Nephron (organoid): ENCODE measurements around the gene CCDC91.

Experiments
- H3K27ac Mint-ChIP-seq, 3 experiments: 2 replicates each; pipeline ENCODE4 v1.8.0; 2020; ENCODE audit warnings: mixed read lengths in 3 of 3, mild to moderate bottlenecking in 2 of 3, moderate library complexity in 1 of 3
- H3K27me3 Mint-ChIP-seq: 2 replicates; pipeline ENCODE4 v1.8.0; 2021; ENCODE audit warnings: low read depth, mild to moderate bottlenecking, moderate library complexity, mixed read lengths
- H3K36me3 Mint-ChIP-seq: 2 replicates; pipeline ENCODE4 v1.8.0; 2020; ENCODE audit warnings: low read depth, mixed read lengths
- H3K4me1 Mint-ChIP-seq: 2 replicates; pipeline ENCODE4 v1.8.0; 2020; ENCODE audit warnings: mixed read lengths
- H3K4me3 Mint-ChIP-seq, 3 experiments: 2 replicates each; pipeline ENCODE4 v1.8.0; 2020; ENCODE audit warnings: mild to moderate bottlenecking in 3 of 3, mixed read lengths in 3 of 3, moderate library complexity in 2 of 3
- H3K9me3 Mint-ChIP-seq: 2 replicates; pipeline ENCODE4 v1.8.0; 2020; ENCODE audit warnings: mixed read lengths
- CTCF ChIP-seq, 3 experiments: fragments of 200-600 bp; sonication (generic); IDR thresholded peaks; one replicate each; pipeline ENCODE4 v1.5.0; 2021; ENCODE audit warnings: antibody characterized with exemption in 3 of 3; ENCODE audit not compliant: unreplicated experiment in 3 of 3

The CCDC91 gene

GRCh38 chr12:28156362-28156761 lies 33.9 kb upstream of the CCDC91 start:
- H3K36me3 Mint-ChIP-seq = no peaks in the 10 kb centered on the region
- no peak for TF ChIP-seq CTCF (IDR thresholded peaks at IDR 0.05; ENCODE audit: unreplicated experiment in 3 of 3)
- H3K27ac Mint-ChIP-seq = no peak overlapping the region
- no peak overlapping the region for H3K4me3 Mint-ChIP-seq
- peaks cover 7% of the 10 kb centered on the region for H3K9me3 Mint-ChIP-seq
- peaks cover 6% of the 10 kb centered on the region for H3K4me1 Mint-ChIP-seq
- no peaks in the 10 kb centered on the region for H3K27me3 Mint-ChIP-seq

DNA sequence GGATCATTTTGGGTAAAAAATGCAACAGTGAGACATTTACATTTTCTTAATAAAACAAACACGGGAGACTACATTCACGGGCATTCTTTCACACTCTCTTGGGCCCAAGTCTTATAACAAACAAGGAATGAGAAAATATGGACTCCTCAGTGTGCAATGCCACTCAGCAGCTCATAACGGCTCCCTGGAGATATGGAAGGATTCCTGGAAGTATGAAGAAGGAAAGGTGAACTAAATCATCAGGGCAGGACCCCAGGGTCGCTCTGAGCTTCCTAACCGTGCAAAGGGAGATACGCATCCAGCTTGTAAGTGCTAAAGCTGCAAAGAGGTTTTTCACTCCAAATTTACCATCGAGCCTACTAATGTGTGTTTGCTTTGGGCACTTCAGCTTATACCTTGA lies 33.5 kb upstream of the CCDC91 start:
- Mint-ChIP-seq H3K4me3 (no peak overlapping the region), H3K4me1 (peaks cover 6% of the 10 kb centered on the region), H3K27ac (no peak overlapping the region), H3K27me3 (no peaks in the 10 kb centered on the region), H3K9me3 (peaks cover 7% of the 10 kb centered on the region), H3K36me3 (no peaks in the 10 kb centered on the region)
- TF ChIP-seq CTCF (IDR thresholded peaks at IDR 0.05; ENCODE audit: unreplicated experiment in 3 of 3) = no peak

DNA sequence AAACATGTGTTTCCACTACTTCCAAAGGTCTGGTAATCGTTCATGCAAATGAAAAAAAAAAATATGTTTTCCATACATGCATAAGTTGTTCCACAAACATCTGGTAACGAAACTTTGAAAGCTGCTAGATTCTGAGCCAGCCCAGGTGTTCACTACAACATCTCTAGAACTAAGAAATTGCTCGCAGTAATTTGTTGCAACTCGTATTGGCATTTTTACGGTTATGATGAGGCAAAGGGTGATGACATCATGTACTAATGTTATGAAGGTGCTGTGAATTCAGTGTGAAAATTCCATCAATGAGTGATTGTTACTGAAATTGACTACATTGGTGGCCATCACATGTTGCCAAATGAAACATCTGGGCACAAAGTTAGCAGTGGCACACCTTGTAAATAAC lies 31.9 kb upstream of the CCDC91 start:
- Mint-ChIP-seq H3K9me3 (no peaks in the 10 kb centered on the region), H3K27me3 (no peaks in the 10 kb centered on the region), H3K4me3 (no peak overlapping the region), H3K27ac (no peak overlapping the region), H3K4me1 (peaks cover 6% of the 10 kb centered on the region), H3K36me3 (no peaks in the 10 kb centered on the region)
- TF ChIP-seq CTCF (IDR thresholded peaks at IDR 0.05; ENCODE audit: unreplicated experiment in 3 of 3) = no peak

- no peaks in the 10 kb centered on the region for H3K9me3 Mint-ChIP-seq
- no peak overlapping the region for H3K27ac Mint-ChIP-seq
- H3K4me3 Mint-ChIP-seq = no peak overlapping the region
- H3K27me3 Mint-ChIP-seq = no peaks in the 10 kb centered on the region
- no peak for TF ChIP-seq CTCF (IDR thresholded peaks at IDR 0.05; ENCODE audit: unreplicated experiment in 3 of 3)
- no peaks in the 10 kb centered on the region for H3K36me3 Mint-ChIP-seq
- peaks cover 4% of the 10 kb centered on the region for H3K4me1 Mint-ChIP-seq
Measured at GRCh38 chr12:28159688-28160087, 30.6 kb upstream of the CCDC91 start.

GRCh38 chr12:28161697-28162096 lies 28.6 kb upstream of the CCDC91 start:
- no peak overlapping the region for H3K27ac Mint-ChIP-seq
- H3K4me3 Mint-ChIP-seq = no peak overlapping the region
- H3K4me1 Mint-ChIP-seq = no peaks in the 10 kb centered on the region
- no peaks in the 10 kb centered on the region for H3K9me3 Mint-ChIP-seq
- no peak for TF ChIP-seq CTCF (IDR thresholded peaks at IDR 0.05; ENCODE audit: unreplicated experiment in 3 of 3)
- H3K36me3 Mint-ChIP-seq = no peaks in the 10 kb centered on the region
- no peaks in the 10 kb centered on the region for H3K27me3 Mint-ChIP-seq

DNA sequence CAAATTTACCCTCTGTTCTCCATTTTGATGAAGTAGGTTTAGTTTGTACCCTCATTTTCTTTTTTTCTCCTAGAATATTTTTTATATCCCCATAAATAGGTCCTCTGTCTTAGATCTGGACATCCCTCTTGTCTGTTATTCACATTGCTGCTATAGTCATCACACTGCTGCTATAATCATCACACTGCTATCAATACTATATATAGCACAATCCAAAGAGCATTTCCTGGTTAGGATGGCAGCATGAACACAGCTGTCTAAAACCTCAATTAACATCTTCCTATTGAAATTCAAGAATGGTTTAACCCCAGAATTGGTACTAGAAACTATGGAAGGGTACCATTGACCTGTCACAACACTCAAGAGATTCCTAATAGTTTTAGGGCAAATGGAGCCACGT lies 27.6 kb upstream of the CCDC91 start:
- Mint-ChIP-seq H3K9me3 (no peaks in the 10 kb centered on the region), H3K4me3 (no peak overlapping the region), H3K4me1 (no peaks in the 10 kb centered on the region), H3K36me3 (no peaks in the 10 kb centered on the region), H3K27me3 (no peaks in the 10 kb centered on the region), H3K27ac (no peak overlapping the region)
- no peak for TF ChIP-seq CTCF (IDR thresholded peaks at IDR 0.05; ENCODE audit: unreplicated experiment in 3 of 3)
